Stimulated activated CD4-positive, alpha-beta T cell treated with anti-CD3 and anti-CD28 coated beads, Interleukin-2, amount 100 ng/mL, for 24 hours (primary cell): ENCODE results near the gene CSF1.

Experiments
- DNase-seq, 2 donors: peaks; one replicate each; pipeline ENCODE4 v3.0.0-alpha.2; 2020

CSF1 gene

GRCh38 chr1:109901524-109902145, 9.0 kb upstream of the CSF1 start:
- peak in 1 of 2 donors; percentile 40 for DNase-seq

GRCh38 chr1:109902204-109902985, 8.3 kb upstream of the CSF1 start:
- no peak for DNase-seq

DNA sequence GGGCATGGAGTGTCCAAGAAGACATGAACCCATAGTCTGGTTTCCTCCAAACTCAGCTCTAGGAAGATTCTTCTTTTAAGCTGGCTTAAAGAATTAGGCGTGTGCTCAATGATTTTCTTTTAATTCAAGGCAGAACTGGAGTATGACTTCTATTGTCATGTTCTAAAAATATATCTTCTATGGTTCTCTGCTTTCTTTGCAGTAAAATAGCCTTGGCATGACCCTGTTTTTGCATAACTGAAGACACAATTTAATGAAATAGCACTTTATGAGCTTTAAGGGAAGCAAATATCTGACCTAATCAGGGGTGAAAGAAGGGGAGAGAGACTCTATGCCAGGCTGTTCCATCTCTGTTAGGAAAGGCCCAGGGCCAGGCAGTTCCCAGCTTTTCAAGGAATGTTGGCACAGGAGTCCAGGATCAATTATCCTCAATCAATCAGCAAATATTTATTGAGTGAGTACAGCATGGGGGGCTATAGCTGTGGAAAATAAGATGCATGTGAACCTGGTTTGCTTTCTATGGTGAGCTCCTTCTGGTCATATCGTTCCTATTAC, 7.2 kb upstream of the CSF1 start:
- DNase-seq: no peak

GRCh38 chr1:109904105-109904817, 6.4 kb upstream of the CSF1 start:
- no peak for DNase-seq

DNA sequence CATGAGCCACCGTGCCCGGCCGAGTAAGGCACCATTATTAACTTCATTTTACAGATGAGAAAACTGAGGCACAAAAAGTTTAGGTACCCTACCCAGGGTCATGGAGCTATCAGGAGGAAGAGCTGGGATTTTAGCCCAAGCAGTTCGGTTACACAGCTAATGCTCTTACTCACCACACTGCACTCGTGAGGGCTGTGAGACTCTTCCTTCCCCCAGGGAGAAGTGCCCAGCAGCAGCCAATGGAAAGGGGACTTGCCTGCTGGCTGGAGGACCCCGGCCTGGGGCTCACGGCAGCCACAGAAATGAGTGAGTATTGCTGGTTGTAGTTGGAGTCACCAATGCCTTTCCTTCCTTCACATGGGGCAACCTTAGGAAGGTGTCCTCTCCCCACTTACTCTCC, 5.2 kb upstream of the CSF1 start:
- DNase-seq: no peak

DNA sequence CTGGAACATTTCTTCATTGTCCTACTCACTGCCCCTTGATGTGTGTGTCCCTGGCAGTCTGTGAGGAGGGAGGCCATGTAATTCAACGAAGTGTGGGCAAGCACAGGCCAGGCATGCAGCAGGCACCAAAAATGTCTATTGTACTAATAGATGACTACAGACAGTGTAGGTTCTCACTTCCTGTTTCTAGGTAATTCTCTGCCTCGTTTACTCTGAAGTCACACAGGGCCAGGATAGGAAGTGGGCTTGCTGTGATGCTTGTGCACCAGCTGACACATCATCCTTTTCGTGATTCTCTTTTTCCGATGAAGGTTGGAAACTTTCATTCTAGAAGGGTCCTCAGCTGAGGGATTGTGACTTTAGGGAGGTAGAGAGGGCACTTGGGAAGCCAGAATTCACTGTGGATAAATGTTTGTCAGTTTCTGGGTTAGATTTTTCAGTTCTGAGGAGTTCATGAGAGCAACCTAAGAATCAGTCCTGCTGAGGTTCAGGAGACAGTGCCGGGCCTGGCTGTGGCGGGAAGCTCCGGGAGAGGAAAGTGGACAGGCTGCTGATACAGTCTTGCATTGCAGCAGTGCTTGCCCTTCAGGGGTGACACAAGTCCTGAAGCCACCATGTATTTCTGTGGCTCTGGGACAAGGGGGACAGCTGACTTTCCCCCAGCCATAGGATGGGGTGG, 4.3 kb upstream of the CSF1 start:
- peak; percentile 48 to 59 for DNase-seq

DNA sequence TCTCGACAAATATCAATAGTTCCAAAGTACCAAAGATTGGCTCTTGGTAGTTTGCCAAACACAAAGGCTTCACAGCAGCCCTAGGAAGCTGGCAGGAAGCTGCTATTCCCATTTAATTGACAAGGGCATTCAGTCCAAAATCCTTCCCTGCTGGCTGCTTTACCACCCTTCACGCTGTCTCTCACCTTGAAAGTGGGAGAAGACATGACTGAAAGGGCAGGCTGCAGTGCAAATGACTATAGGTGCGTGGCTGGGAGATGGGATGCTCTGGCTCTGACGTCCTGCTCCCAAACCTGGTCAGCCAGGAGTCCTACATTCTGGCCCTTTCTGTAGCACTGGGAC, 3.8 kb upstream of the CSF1 start:
- no peak for DNase-seq

DNA sequence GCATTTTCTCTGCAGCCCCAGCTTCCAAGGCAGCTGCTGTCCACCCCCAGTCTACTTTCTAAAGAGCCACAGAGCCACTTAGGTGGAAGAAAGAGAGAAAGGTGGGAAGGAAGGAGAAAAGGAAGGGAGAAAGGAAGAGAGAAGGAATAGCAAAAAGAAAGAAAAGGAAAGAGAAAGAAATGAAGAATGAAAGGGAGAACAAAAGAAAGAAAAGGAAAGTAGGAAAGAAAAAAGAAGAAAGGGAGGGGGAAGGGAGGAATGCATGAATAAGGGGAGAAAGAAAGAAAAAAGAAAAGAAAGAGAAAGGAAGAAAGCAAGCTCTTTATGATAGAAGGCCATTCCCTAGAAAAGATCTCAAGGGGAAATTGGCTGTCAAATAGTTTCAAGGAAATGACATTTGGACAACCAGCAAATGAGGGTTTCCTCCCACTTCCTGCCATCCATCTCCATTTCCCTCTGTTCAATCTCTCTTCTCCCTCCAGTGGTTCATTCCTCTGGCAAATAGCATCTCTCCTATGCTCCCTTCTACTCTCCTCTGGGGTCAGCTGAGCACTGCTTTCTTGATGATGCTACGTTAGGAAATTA, 3.4 kb upstream of the CSF1 start:
- no peak for DNase-seq

GRCh38 chr1:109908836-109909235, 1.8 kb upstream of the CSF1 start:
- DNase-seq: no peak

DNA sequence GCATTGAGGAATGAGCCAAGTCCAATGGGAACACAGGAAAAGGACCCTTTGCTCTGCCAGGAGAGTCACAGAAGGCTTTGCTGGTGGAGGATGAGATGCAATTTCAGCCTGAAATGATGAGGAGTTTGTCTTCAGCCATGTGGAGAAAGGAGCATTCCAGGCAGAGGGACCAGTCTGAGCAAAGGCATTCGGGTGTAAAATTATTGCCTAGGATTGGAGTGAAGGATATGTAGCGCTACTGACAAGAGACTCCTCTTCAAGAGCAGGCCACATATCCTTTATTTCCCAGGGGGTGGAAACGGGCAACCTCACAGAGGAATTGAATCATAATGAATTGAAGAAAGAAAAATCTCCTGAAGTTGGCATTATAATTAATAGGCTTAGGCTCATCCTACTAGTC, 1.1 kb upstream of the CSF1 start:
- no peak for DNase-seq

DNA sequence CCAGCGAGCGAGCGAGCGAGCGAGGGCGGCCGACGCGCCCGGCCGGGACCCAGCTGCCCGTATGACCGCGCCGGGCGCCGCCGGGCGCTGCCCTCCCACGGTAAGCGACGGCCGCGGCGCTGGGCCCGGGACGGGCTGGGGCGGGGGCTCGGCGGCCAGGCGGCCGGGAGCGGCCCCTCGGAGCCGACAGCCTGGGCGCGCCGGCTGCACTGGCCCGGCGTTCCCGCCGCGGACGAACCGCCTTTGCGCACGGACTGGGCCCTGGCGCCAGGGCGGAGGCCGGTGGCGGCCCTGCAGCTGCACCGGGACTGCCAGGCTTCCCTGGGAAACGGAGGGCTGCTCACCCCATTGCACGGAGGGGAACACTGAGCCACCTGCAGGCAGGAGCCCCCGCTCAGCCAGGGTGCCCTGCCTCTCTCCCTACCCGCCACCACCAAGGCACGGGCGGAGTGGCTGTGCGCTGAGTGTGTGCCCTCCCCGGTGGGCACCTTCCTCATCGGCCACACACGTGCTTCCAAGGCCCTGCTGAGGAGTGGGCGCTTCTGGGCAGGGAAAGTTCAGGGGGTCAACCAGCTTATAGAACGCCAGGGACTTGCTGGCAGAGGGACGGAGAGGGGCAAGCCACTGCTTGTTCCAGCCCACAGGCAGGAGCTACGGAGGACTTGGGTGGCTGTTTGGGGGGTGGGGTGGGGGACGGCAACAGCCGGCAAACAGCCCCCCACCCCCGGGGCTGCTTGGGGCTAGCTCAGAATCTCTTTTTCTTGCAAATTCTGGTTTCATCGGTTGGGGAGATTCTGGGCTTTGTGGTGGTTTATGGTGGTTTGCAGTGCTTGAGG, 532 bp downstream of the CSF1 start:
- peak; percentile 28 to 43 for DNase-seq

- DNase-seq: no peak
Measured at GRCh38 chr1:109912214-109912861, 1.7 kb downstream of the CSF1 start.

DNA sequence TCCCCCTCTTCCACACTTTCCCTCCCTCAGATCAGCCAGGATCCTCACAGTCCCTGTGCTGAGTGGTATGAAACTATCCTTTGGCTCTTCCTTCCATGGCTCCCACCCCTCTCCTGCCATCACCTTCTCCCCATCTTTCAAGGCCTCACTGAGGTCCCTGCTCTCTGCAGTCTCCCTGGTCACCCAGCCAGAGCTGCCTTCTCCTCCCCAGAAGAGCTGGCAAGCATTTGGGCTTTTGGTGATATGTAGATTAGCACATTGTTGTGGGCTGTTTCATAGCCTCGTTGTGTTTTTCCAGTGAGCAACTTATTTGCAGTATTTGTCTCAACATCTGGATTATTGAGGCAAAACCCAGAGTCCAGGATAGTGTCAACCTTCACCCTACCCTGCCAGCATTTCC, 2.2 kb downstream of the CSF1 start:
- no peak for DNase-seq

DNA sequence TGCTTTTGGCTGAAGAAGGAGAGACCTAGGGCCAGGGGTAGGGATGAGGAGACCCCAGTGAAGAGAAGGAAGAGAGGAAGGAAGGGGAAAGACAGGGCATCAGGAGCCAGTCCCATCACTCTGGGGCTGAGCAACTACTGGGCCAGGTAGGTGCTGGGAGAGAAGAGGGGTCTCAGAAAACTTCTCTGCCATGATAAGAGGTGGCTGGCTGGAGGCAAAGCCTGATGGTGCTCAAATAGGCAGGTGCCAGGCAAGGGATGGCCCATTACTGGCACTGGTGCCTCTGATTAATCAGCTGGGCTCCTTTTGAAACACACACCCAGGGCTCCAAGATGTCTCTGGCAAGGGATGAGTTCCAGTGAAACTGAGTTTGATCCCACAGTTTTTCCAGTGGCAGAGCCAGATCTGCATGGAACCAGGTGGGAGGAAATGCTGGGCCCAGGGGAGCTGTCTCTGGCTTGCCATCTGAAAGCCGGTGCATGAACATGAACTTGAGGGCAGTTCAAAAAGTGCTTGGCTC, 2.8 kb downstream of the CSF1 start:
- DNase-seq: no peak

DNA sequence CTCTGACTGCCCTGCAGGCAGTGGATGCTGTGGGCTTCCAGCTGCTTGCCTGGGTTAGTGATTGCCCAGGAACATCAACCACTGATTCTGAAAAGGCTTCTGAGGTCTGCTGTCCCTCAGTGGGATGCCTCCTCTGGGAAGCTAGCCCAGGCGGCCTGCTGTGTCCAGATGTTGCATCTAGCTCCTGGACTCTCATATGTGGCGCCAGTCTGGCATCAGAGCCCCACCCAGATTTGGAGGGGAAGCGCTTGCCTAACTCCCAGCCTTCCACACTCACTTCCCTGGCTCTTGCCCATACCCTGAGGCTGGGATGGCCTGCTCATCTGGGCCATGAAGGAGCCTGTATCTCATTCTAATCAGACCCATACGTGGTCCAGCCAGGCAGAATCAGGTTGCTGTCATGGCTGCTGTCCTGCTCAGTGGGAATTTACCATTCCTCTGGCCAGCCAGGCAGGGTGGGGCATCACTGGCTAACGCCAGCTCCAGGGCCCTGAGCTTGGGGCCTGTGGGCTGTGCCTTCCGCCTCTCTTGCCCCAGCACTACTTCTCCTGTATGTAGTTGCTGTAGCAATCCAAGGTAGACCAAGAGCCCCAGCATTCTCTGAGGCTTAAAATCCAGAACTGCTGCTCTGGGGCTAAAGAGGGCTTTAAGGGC, 4.1 kb downstream of the CSF1 start:
- DNase-seq: no peak

- DNase-seq: no peak
Measured at GRCh38 chr1:109917051-109917767, 6.6 kb downstream of the CSF1 start.

GRCh38 chr1:109917768-109918606, 7.3 kb downstream of the CSF1 start:
- no peak for DNase-seq

- DNase-seq: no peak
Measured at GRCh38 chr1:109918671-109919070, 8.0 kb downstream of the CSF1 start.

GRCh38 chr1:109919303-109919702, 8.7 kb downstream of the CSF1 start:
- no peak for DNase-seq
